HG02678 (cell line): ENCODE results near the gene TMTC2.
A peak's percentile ranks its signal among the peaks of the same experiment; 100 is the strongest.

Experiments
- ATAC-seq: cut with Tn5 transposase; IDR thresholded peaks from one replicate; pipeline ENCODE4 v1.9.1; 2021; ENCODE audit warnings: mild to moderate bottlenecking, moderate library complexity; ENCODE audit not compliant: unreplicated experiment

Gene TMTC2

DNA sequence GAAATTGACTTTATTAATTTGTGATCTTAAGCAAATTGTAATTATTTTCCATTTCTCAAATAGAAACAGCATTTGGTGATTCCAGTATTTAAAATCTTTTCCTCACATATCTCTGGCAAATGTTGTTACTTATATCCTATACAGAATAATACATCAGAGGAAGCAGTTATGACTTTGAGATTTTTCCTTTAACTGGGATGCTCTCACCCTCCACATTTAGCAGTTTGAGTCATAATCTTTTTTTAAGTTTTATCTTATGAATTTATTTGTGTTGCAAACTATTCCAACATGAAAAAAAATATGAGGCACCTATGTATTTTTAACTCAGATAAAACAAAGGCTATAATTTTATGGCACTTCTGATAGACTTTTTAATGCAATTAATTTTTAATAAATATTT is 311.8 kb downstream of the TMTC2 start:
- no peak for ATAC-seq

DNA sequence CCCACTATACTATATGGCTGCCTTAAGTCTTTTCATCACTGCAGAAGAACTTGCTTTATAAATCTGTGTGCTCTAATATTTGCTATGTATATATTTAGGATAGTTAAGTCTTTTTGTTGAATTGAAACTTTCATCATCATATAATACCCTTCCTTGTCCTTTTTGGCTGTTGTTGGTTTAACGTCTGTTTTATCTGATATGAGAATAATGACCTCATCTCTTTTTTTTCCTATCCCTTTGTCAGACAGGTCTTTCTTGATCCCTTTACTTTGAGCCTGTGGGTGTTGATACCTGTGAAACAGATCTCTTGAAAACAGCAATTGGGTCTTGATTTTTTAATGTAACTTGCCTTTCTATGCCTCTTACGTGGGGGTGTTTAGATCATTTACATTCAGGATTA is 316.3 kb downstream of the TMTC2 start:
- no peak for ATAC-seq

GRCh38 chr12:83005534-83006197 is 319.0 kb downstream of the TMTC2 start:
- no peak for ATAC-seq

- ATAC-seq: no peak
Observed at GRCh38 chr12:83008703-83009102, 322.0 kb downstream of the TMTC2 start.

- ATAC-seq: peak; percentile 72
Observed at GRCh38 chr12:83010169-83010804, 323.6 kb downstream of the TMTC2 start.

GRCh38 chr12:83015390-83016217 is 328.9 kb downstream of the TMTC2 start:
- ATAC-seq: no peak

GRCh38 chr12:83016218-83016835 is 329.6 kb downstream of the TMTC2 start:
- ATAC-seq: no peak

GRCh38 chr12:83016991-83017390 is 330.3 kb downstream of the TMTC2 start:
- no peak for ATAC-seq

DNA sequence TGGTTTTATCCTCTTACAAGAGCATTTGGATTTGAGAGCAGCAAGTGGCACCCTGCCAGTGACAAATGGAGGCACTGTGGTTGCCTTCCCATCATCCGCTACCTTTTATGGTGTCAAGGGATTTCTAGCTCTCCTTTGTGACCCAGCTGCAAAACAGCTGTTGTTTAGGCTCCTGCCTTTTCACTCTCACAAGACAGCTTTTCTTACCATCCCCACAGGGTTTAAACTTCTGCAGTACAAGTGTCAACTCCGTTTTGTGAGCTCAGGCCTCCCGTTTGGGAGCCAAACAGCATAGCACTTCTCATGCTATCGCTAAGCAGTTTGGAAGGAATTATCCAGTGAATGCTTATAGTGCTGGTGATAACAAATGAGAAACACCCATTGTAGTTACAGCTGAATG is 331.4 kb downstream of the TMTC2 start:
- no peak for ATAC-seq

GRCh38 chr12:83027021-83027723 is 340.5 kb downstream of the TMTC2 start:
- ATAC-seq: no peak

DNA sequence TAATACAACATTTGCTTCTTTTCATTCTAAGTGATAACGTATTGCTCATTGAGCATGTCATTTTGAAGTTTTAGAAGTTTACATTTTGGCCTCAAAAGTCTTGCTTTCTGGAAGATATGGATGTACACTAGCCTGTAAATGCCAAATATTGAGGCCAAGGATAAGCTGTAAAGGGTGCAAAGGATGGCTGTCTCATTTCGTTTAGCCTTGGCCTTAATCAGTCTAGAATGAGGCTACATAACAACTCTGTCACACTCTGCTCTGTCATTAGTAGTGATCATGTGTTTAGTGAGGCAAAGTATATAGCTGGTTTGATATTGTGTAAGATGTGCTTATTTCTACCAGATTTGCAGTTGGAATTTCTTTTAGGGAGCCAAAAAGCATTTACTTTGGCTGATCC is 344.5 kb downstream of the TMTC2 start:
- no peak for ATAC-seq

- ATAC-seq: no peak
Observed at GRCh38 chr12:83036847-83037246, 350.1 kb downstream of the TMTC2 start.

DNA sequence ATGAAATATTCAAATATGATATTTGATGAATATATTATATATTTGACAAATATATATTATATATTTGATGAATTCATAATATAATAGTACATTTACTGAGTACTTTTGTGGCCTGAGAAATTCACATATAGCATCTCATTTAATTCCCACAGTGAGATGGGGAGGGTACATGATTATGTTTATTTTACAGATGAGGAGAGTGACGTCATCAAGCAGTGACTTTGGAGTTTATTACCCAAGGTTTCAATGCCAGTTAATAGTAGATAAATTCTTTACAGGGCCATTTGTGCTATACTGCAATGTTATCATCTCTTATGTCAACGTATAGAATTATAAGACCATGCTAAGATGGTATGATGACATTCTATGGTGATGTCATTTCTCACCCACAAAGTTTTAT is 352.7 kb downstream of the TMTC2 start:
- ATAC-seq: no peak

- no peak for ATAC-seq
Observed at GRCh38 chr12:83040339-83040738, 353.6 kb downstream of the TMTC2 start.

DNA sequence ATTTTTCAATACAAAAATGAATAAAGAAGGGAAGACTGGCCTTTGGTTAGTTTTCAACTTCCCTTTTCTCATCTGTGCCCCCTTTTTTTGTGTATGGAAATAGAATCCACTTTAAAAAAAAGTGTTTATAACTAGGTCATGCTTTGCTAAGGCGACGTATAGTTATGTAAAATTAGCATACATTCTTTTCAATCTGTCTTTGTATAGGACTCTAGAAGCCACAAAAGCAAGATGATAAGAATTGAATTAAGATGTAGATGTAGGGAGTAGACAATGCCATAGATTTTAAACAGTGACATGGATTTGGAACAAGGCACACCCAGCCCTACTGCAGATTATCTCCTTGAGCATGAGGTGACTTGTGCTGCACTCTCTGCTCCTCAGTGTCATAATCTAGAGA is 354.3 kb downstream of the TMTC2 start:
- no peak for ATAC-seq

- no peak for ATAC-seq
Observed at GRCh38 chr12:83042441-83043200, 355.9 kb downstream of the TMTC2 start.

DNA sequence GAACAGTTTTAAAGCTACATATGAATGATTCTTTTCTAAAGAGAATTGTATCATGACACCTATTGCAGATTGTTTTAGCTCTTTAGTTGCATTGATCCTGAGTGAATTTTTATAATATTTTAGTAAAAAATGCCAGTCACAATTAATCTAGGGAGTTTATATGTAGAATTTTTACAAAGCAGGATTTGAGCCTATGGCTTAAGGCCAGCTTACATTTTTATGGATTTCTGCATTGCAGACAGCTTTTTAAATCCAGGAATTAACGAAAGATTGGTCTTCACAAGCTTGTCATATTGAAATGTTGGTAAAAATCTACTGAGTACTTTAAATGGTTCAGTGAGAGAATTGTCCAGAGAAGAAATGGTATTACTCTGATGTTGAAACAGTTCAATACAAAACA is 358.0 kb downstream of the TMTC2 start:
- ATAC-seq: no peak

- no peak for ATAC-seq
Observed at GRCh38 chr12:83046019-83046418, 359.3 kb downstream of the TMTC2 start.

DNA sequence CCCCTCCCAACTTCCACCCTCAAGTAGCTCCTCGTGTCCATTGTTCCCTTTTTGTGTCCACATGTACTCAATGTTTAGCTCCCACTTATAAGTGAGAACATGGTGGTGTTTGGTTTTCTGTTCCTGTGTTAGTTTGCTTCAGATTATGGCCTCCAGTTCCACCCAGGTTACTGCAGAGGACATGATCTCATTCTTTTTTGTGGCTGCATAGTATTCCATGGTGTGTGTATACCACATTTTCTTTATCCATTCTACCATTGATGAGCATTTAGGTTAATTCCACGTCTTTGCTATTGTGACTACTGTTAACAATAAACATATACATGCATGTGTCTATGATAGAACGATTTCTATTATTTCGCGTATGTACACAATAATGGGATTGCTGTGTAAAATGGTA is 362.6 kb downstream of the TMTC2 start:
- ATAC-seq: no peak

GRCh38 chr12:83052890-83053541 is 366.3 kb downstream of the TMTC2 start:
- ATAC-seq: no peak
